Fibroblast of the aortic adventitia (primary cell): Measurements from ENCODE around the gene USH2A. TPM values are rescaled to one million over a fixed set of nuclear protein-coding genes. Genes with fewer than 3 reads are reported as not detected.

Experiments
- DNase-seq: peaks from one replicate; pipeline ENCODE4 v3.0.0-alpha.2; 2010; ENCODE audit warnings: low read depth
- H3K4me3 ChIP-seq: 2 replicates; pipeline ENCODE4 v1.5.1; 2011; ENCODE audit warnings: low read depth, mild to moderate bottlenecking, control low read depth, low read length, moderate library complexity
- total RNA-seq: library from RNA; depleted of rRNA; stranded (reverse); fragments of >200 nt; gene quantifications from 2 replicates; pipeline ENCODE4 v1.2.3, GENCODE V29; 2012; ENCODE audit warnings: low replicate concordance
- TF ChIP-seq, protein P1 (sequence below): IDR thresholded peaks from 2 replicates; pipeline ENCODE4 v1.5.1; 2011; ENCODE audit warnings: mild to moderate bottlenecking, low read length, control low read depth, inconsistent platforms; ENCODE audit not compliant: insufficient read depth

The USH2A gene
- total RNA-seq, 1 donor: under 0.01 TPM

DNA sequence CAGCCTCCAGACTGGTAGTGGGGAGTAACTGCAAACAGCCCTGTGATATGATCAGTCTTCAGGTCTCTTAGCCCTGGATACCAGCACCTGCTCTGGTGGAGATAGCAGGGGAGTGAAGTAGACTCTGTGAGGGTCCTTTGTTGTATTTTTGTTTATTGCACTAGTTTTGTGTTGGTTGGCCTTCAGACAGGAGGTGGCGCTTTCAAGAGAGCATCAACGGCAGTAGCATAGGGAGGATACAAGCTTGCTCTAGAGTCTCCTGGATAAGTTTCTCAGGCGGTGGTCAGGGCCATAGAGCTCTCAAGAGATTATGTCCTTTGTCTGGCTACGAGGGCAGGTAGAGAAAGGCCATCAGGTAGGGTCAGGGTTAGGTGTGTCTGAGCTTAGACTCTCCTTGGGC, 116.4 kb downstream of the USH2A start:
- TF ChIP-seq, protein P1, sequence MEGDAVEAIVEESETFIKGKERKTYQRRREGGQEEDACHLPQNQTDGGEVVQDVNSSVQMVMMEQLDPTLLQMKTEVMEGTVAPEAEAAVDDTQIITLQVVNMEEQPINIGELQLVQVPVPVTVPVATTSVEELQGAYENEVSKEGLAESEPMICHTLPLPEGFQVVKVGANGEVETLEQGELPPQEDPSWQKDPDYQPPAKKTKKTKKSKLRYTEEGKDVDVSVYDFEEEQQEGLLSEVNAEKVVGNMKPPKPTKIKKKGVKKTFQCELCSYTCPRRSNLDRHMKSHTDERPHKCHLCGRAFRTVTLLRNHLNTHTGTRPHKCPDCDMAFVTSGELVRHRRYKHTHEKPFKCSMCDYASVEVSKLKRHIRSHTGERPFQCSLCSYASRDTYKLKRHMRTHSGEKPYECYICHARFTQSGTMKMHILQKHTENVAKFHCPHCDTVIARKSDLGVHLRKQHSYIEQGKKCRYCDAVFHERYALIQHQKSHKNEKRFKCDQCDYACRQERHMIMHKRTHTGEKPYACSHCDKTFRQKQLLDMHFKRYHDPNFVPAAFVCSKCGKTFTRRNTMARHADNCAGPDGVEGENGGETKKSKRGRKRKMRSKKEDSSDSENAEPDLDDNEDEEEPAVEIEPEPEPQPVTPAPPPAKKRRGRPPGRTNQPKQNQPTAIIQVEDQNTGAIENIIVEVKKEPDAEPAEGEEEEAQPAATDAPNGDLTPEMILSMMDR: no peak
- DNase-seq: no peak
- no peak overlapping the region for H3K4me3 ChIP-seq

DNA sequence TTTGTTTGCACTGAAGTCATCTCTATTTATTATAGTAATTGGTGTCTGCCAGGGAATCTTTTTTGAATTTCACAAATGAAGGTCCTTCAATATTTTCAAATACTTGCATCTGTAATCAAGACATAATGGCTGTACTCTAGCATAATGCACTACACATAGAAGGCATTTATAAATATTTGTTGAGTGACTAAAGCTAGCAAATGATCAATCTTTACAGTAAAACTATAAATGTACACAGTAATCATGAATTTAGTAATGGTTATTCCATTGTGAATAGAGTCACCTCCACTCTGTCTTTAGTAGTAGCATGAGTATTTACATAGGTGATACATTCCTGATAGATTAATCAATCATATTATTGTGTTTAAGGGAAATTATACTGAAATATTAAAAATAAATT, 119.6 kb downstream of the USH2A start:
- H3K4me3 ChIP-seq: no peak overlapping the region
- no peak for DNase-seq
- TF ChIP-seq, protein P1: no peak

DNA sequence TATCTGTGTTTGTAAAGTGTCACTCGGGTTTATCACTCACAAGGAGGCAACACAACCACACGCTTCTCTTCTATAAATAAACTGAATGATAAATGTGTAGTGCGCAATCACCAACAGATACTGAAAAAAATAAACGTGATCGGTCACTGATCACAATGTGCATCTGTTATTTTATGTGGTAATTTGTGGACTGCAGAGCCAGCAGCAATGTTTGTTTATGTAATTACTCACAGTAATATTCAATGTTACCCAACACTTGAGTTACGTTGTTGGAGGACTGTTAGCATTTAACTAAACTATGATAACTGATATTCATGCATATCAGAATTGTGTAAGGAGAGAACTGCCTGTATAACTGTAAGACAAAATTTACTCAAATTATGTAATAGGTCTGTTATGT, 129.6 kb downstream of the USH2A start:
- DNase-seq: no peak
- no peak overlapping the region for H3K4me3 ChIP-seq
- TF ChIP-seq, protein P1: no peak

DNA sequence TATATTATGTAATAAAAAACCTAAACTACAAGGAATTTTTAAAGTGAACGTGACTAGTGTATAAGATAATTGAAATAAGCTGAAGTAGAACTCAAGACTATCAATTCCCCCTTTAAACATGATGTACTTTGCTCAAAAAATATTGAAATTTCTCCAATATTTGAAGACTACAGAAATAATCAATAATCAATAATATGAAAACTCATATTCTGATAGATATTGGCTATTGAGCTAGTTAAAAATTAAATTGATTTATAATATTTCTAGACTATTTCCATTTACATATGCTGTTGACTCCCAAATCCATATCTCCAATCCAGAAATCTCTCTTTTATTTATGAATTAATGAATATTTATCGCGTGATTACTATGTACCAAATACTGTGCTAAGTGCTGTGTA, 133.2 kb downstream of the USH2A start:
- TF ChIP-seq, protein P1: no peak
- no peak for DNase-seq
- H3K4me3 ChIP-seq: no peak overlapping the region

DNA sequence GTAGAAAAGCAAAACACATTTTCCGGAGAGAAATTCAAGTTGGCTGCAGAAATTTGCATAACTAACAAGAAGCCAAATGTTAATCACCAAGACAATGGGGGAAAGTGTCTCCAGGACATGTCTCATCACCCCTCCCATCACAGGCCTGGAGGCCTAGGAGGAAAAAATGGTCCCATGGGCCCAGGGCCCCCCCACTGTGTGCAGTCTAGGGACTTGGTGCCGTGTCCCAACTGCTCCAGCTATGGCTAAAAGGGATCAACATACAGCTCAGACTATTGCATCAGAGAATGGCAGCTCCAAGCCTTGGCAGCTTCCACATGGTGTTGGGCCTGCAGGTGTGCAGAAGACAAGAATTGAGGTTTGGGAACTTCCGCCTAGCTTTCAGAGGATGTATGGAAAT, 138.2 kb downstream of the USH2A start:
- no peak for DNase-seq
- TF ChIP-seq, protein P1: no peak
- no peak overlapping the region for H3K4me3 ChIP-seq

DNA sequence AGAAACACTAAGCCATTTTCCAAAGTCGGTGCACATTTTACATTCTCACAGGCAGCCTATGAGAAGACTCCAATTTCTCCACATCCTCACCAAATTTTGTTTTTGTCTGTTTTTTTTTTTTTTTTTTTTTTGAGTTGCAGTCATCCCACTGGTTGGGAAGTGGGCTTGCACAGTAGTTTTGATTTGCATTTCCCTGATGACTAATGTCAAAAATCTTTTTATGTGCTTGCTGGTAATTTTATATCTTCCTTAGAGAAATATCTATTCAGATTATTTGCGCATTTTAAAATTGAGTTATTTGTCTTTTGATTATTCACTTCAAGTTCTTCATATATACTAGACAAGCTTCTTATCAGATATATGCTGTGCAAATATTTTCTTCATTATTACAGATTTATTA, 141.5 kb downstream of the USH2A start:
- DNase-seq: no peak
- no peak overlapping the region for H3K4me3 ChIP-seq
- TF ChIP-seq, protein P1: no peak

DNA sequence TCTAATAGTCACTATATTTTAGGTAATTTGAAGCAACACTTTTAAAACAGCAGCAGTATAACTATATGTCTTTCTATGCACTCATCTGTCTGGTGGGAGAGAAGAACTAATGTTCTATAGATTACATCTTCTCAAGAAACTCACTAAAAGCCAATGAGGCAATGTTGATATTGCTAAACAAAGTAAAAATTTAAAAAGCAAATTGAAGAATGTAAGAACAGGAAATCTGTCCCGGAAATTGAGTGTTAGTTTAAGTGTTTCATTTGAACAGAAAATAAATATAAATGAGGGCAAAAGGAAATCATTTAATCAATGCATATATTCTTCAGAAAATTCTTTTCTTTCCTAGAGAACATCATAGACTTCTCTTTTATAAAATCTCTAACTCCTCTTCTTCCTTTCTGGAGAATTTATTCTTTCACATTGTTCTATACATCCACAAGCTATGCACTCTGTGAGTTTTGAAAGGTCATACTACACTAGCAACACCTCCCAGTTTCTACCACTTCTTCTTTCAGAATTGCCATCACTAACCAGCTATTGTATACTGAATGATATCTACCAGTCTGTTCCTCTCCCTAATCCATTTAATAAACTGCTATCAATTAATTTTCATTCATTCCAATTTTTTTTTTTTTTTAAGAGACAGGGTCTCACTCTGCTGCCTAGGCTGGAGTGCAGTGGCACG, 153.0 kb downstream of the USH2A start:
- no peak for DNase-seq
- TF ChIP-seq, protein P1: no peak
- no peak overlapping the region for H3K4me3 ChIP-seq
